H9 (cell line): Measurements from ENCODE around the gene MAPK12. TPM values are rescaled to one million over a fixed set of nuclear protein-coding genes. Genes with fewer than 3 reads are reported as not detected.
A peak's percentile ranks its signal among the peaks of the same experiment; 100 is the strongest.

Experiments used
- DNase-seq: peaks from one replicate; pipeline ENCODE4 v3.0.0-alpha.2; 2017
- H2AFZ ChIP-seq: one replicate; pipeline ENCODE4 v1.6.1; 2013; ENCODE audit warnings: mild to moderate bottlenecking, low read length, control low read depth, moderate library complexity
- H2AK5ac ChIP-seq: 2 replicates; pipeline ENCODE4 v1.6.1; 2013; ENCODE audit warnings: low read length, control low read depth, mixed read lengths; ENCODE audit not compliant: insufficient read length
- H2BK120ac ChIP-seq: one replicate; pipeline ENCODE4 v1.6.1; 2013; ENCODE audit warnings: low read depth, mild to moderate bottlenecking, low read length, control low read depth, inconsistent platforms; ENCODE audit not compliant: poor library complexity, severe bottlenecking
- H2BK12ac ChIP-seq: 2 replicates; pipeline ENCODE4 v1.6.1; 2013; ENCODE audit warnings: low read length, control low read depth, mixed read lengths, low read depth; ENCODE audit not compliant: insufficient read length
- H2BK15ac ChIP-seq: 2 replicates; pipeline ENCODE4 v1.6.1; 2013; ENCODE audit warnings: low read depth, low read length, control low read depth
- H2BK20ac ChIP-seq: one replicate; pipeline ENCODE4 v1.6.1; 2013; ENCODE audit warnings: low read depth, mild to moderate bottlenecking, low read length, control low read depth, inconsistent platforms; ENCODE audit not compliant: poor library complexity, severe bottlenecking
- H2BK5ac ChIP-seq: 2 replicates; pipeline ENCODE4 v1.6.1; 2013; ENCODE audit warnings: low read length, control low read depth, mixed read lengths; ENCODE audit not compliant: insufficient read length
- H3K14ac ChIP-seq: 2 replicates; pipeline ENCODE4 v1.6.1; 2013; ENCODE audit warnings: low read length, control low read depth; ENCODE audit not compliant: insufficient read depth
- H3K18ac ChIP-seq: 2 replicates; pipeline ENCODE4 v1.6.1; 2013; ENCODE audit warnings: low read depth, mild to moderate bottlenecking, mixed read lengths, low read length, control low read depth; ENCODE audit not compliant: insufficient read length
- H3K23ac ChIP-seq: 2 replicates; pipeline ENCODE4 v1.6.1; 2013; ENCODE audit warnings: low read length, control low read depth, mixed read lengths, low read depth; ENCODE audit not compliant: insufficient read length
- H3K23me2 ChIP-seq: 2 replicates; pipeline ENCODE4 v1.6.1; 2013; ENCODE audit warnings: low read depth, mild to moderate bottlenecking, mixed read lengths, low read length, control low read depth; ENCODE audit not compliant: insufficient read length, poor library complexity, severe bottlenecking
- H3K27ac ChIP-seq: 2 replicates; pipeline ENCODE4 v1.5.1; 2013; ENCODE audit warnings: low read length, control low read depth, mixed read lengths, low read depth; ENCODE audit not compliant: insufficient read length
- H3K27me3 ChIP-seq: 2 replicates; pipeline ENCODE4 v1.6.1; 2013; ENCODE audit warnings: low read length, control low read depth, inconsistent platforms; ENCODE audit not compliant: insufficient read depth
- H3K4ac ChIP-seq: 2 replicates; pipeline ENCODE4 v1.6.1; 2013; ENCODE audit warnings: low read depth, mild to moderate bottlenecking, control low read depth, inconsistent platforms, low read length, moderate library complexity
- H3K4me1 ChIP-seq: 2 replicates; pipeline ENCODE4 v1.6.1; 2013; ENCODE audit warnings: low read length, control low read depth, inconsistent platforms; ENCODE audit not compliant: insufficient read depth
- H3K4me2 ChIP-seq: 2 replicates; pipeline ENCODE4 v1.6.1; 2013; ENCODE audit warnings: low read length, control low read depth, mixed read lengths; ENCODE audit not compliant: insufficient read length, insufficient read depth
- H3K56ac ChIP-seq: 2 replicates; pipeline ENCODE4 v1.6.1; 2013; ENCODE audit warnings: low read depth, mild to moderate bottlenecking, mixed read lengths, low read length, control low read depth; ENCODE audit not compliant: insufficient read length
- H3K79me1 ChIP-seq: 2 replicates; pipeline ENCODE4 v1.6.1; 2013; ENCODE audit warnings: low read depth, mild to moderate bottlenecking, moderate library complexity, low read length, control low read depth, inconsistent platforms; ENCODE audit not compliant: insufficient read depth, poor library complexity, severe bottlenecking
- H3K79me2 ChIP-seq: 2 replicates; pipeline ENCODE4 v1.6.1; 2013; ENCODE audit warnings: low read length, control low read depth, inconsistent platforms; ENCODE audit not compliant: insufficient read depth
- H3K9ac ChIP-seq: 2 replicates; pipeline ENCODE4 v1.6.1; 2013; ENCODE audit warnings: low read length, control low read depth, mixed read lengths; ENCODE audit not compliant: insufficient read length; ENCODE audit errors: extremely low read depth
- H3K9me3 ChIP-seq: one replicate; pipeline ENCODE4 v1.6.1; 2013; ENCODE audit warnings: low read depth, low read length, inconsistent platforms; ENCODE audit not compliant: control insufficient read depth
- H3T11ph ChIP-seq: one replicate; pipeline ENCODE4 v1.6.1; 2013; ENCODE audit warnings: mild to moderate bottlenecking, low read length, control low read depth, inconsistent platforms
- H4K20me1 ChIP-seq: one replicate; pipeline ENCODE4 v1.6.1; 2013; ENCODE audit not compliant: control insufficient read depth, insufficient read length, insufficient read depth
- H4K5ac ChIP-seq: 2 replicates; pipeline ENCODE4 v1.6.1; 2013; ENCODE audit warnings: low read depth, mild to moderate bottlenecking, mixed read lengths, low read length, control low read depth; ENCODE audit not compliant: insufficient read length
- H4K8ac ChIP-seq: replicated peaks from 2 replicates; pipeline ENCODE4 v1.6.1; 2013; ENCODE audit warnings: low read length, control low read depth, mixed read lengths, low read depth; ENCODE audit not compliant: insufficient read length
- H4K91ac ChIP-seq: 2 replicates; pipeline ENCODE4 v1.6.1; 2013; ENCODE audit warnings: low read depth, mild to moderate bottlenecking, moderate library complexity, mixed read lengths, low read length, control low read depth; ENCODE audit not compliant: insufficient read length
- H3K27ac Mint-ChIP-seq, 3 experiments: 2 replicates in 2 of 3; 3 replicates in 1 of 3; pipeline ENCODE4 v1.8.0; 2020 to 2021; ENCODE audit warnings: mixed read lengths in 3 of 3, mild to moderate bottlenecking in 1 of 3, moderate library complexity in 1 of 3
- H3K27me3 Mint-ChIP-seq: 2 replicates; pipeline ENCODE4 v1.8.0; 2021; ENCODE audit warnings: low read depth, mild to moderate bottlenecking, moderate library complexity, mixed read lengths
- H3K36me3 Mint-ChIP-seq, 3 experiments: 2 replicates in 2 of 3; 3 replicates in 1 of 3; pipeline ENCODE4 v1.8.0; 2020 to 2021; ENCODE audit warnings: low read depth in 3 of 3, mixed read lengths in 3 of 3; ENCODE audit not compliant: insufficient read depth in 1 of 3
- H3K4me1 Mint-ChIP-seq, 2 experiments: 2 replicates each; pipeline ENCODE4 v1.8.0; 2020; ENCODE audit warnings: mixed read lengths in 2 of 2
- H3K4me3 Mint-ChIP-seq, 2 experiments: 2 replicates in 1 of 2; 3 replicates in 1 of 2; pipeline ENCODE4 v1.8.0; 2020 to 2021; ENCODE audit warnings: mild to moderate bottlenecking in 2 of 2, mixed read lengths in 2 of 2, moderate library complexity in 1 of 2
- H3K9me3 Mint-ChIP-seq, 2 experiments: 2 replicates in 1 of 2; 3 replicates in 1 of 2; pipeline ENCODE4 v1.8.0; 2020; ENCODE audit warnings: mild to moderate bottlenecking in 2 of 2, mixed read lengths in 2 of 2, moderate library complexity in 1 of 2
- WGBS: extraction: QIAGEN DNeasy Blood & Tissue Kit; methylation state at CpG from one replicate; pipeline ENCODE4 v1.1.7; 2013; ENCODE audit warnings: missing lambda C conversion rate, low lambda C conversion rate, mixed read lengths; ENCODE audit not compliant: insufficient read length; ENCODE audit errors: extremely low coverage; 5-methylcytosine and 5-hydroxymethylcytosine counted together
- total RNA-seq: library from RNA; stranded (reverse); gene quantifications from 2 replicates; pipeline ENCODE4 v1.2.1, GENCODE V29; 2021
- TF ChIP-seq, protein P1 (sequence below): fragments of 200-600 bp; sonication (generic); conservative IDR thresholded peaks from 3 replicates; pipeline ENCODE4 v1.8.0; 2021; ENCODE audit warnings: antibody characterized with exemption, mild to moderate bottlenecking

MAPK12 gene
- total RNA-seq, 1 experiment from 2014 or later = 31.3 TPM

DNA sequence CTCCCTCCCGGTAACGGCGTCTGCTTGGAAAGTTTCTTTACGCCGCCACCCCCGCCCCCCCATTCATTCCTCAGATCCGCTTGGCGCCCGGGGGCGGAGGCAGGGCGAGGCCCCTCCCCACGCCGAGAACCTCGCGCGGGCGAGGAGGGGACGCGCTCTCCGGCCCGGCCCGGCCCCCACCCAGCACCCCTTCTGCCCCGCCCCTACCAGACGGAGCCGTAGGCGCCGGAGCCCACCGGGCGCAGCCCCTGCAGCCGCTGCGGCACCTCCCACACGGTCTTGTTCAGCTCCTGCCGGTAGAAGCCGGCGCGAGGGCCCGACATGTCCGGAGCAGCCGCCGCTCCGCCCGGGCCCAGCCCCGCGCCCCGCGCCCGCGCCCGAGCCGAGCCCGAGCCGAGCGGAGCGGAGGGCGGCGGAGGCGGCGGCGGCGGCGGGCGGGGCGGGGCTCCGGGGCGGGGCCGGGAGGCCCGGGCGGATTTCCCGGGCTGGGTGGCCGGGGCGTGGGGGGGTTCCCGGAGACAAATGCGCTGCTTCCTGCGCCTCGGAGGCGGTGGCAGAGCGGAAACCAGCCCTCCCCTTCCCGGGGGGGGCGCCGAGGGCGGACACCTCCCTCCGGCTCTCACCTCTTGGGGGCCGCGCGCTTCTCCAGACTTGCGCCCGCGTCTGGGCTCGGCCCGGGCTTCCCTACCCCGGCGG is 8.6 kb upstream of the MAPK12 start, which contains the start of gene MAPK11:
Gene MAPK11 (minus strand): TSS at position 411 of the 696 bp plus-strand sequence. CDS start 88 bp downstream, at position 323.
- H3K14ac ChIP-seq = no peak within 1 kb of the TSS
- H3K4me2 ChIP-seq = peak within 1 kb of the TSS; percentile 38
- H3K79me1 ChIP-seq = no peaks in the 10 kb centered on the region
- no peaks in the 10 kb centered on the region for H3K9me3 ChIP-seq
- H2AFZ ChIP-seq = no peak within 1 kb of the TSS
- no peak within 1 kb of the TSS for H3K4ac ChIP-seq
- H2BK20ac ChIP-seq = no peak within 1 kb of the TSS
- Mint-ChIP-seq H3K4me1 (peaks cover 2 to 12% of the 10 kb centered on the region in 2 experiments; a peak in 3 of 4 replicates), H3K4me3 (peak within 1 kb of the TSS; percentile 52 to 74), H3K27me3 (peaks cover 62% of the 10 kb centered on the region), H3K9me3 (peaks cover 2 to 3% of the 10 kb centered on the region in 2 experiments; a peak in 2 of 5 replicates), H3K27ac (no peak within 1 kb of the TSS), H3K36me3 (peaks cover 3 to 11% (median 7%) of the 10 kb centered on the region in 3 experiments; a peak in 6 of 7 replicates)
- H2AK5ac ChIP-seq = no peak within 1 kb of the TSS
- no peak within 1 kb of the TSS for H2BK12ac ChIP-seq
- H3K56ac ChIP-seq = no peak within 1 kb of the TSS
- H3K27ac ChIP-seq = no peak within 1 kb of the TSS
- TF ChIP-seq, protein P1, sequence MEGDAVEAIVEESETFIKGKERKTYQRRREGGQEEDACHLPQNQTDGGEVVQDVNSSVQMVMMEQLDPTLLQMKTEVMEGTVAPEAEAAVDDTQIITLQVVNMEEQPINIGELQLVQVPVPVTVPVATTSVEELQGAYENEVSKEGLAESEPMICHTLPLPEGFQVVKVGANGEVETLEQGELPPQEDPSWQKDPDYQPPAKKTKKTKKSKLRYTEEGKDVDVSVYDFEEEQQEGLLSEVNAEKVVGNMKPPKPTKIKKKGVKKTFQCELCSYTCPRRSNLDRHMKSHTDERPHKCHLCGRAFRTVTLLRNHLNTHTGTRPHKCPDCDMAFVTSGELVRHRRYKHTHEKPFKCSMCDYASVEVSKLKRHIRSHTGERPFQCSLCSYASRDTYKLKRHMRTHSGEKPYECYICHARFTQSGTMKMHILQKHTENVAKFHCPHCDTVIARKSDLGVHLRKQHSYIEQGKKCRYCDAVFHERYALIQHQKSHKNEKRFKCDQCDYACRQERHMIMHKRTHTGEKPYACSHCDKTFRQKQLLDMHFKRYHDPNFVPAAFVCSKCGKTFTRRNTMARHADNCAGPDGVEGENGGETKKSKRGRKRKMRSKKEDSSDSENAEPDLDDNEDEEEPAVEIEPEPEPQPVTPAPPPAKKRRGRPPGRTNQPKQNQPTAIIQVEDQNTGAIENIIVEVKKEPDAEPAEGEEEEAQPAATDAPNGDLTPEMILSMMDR = no peak
- H4K8ac ChIP-seq = no peak within 1 kb of the TSS
- no peak within 1 kb of the TSS for H3K9ac ChIP-seq
- WGBS = no CpG with 5 or more reads among the region's 92 CpGs
- H3T11ph ChIP-seq = no peak within 1 kb of the TSS
- H4K20me1 ChIP-seq = no peaks in the 10 kb centered on the region
- H2BK120ac ChIP-seq = no peak within 1 kb of the TSS
- H4K91ac ChIP-seq = no peak within 1 kb of the TSS
- no peaks in the 10 kb centered on the region for H3K79me2 ChIP-seq
- H4K5ac ChIP-seq = no peak within 1 kb of the TSS
- peaks cover 5% of the 10 kb centered on the region for H3K23me2 ChIP-seq
- H3K18ac ChIP-seq = no peak within 1 kb of the TSS
- DNase-seq = no peak
- H2BK15ac ChIP-seq = no peak within 1 kb of the TSS
- H3K23ac ChIP-seq = no peak within 1 kb of the TSS
- H3K27me3 ChIP-seq = peaks cover 15% of the 10 kb centered on the region; the same call in 1 of the 2 replicates
- no peaks in the 10 kb centered on the region for H3K4me1 ChIP-seq
- no peak within 1 kb of the TSS for H2BK5ac ChIP-seq
